Activated gamma-delta T cell treated with anti-CD3 and anti-CD28 coated beads, Interleukin-2, amount 50 U/mL, for 16 hours (primary cell): ENCODE results near the gene RPS6KA1.
"Not testable (repeated sequence)": the region's sequence is repeated elsewhere in the genome, so short reads cannot be mapped to it uniquely, and the experiment has no call there.

Experiments
- DNase-seq: peaks from one replicate; pipeline ENCODE4 v3.0.0-alpha.2; 2020; ENCODE audit warnings: low read depth

The RPS6KA1 gene

GRCh38 chr1:26602378-26602959 is 72.9 kb downstream of the RPS6KA1 start:
- no peak for DNase-seq

- no peak for DNase-seq
Measured at GRCh38 chr1:26603856-26604255, 74.3 kb downstream of the RPS6KA1 start.

GRCh38 chr1:26607186-26607585 is 77.6 kb downstream of the RPS6KA1 start:
- no peak for DNase-seq

DNA sequence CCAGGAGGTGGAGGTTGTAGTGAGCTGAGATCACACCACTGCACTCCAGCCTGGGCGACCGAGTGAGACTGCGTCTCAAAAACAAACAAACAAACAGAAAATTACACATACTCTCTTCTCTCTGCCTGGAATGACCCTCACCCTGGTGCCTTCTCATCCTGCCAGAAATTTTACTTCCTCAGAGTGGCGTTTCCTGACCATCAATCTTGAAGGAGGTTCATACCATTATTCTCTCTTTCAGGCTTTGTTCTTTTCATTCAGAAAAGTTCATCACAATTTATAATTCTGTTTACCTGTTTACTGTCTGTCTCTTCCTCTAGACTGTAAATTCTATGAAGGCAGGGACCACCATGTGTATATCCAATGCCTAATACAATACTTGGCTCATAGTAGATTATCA is 79.3 kb downstream of the RPS6KA1 start:
- no peak for DNase-seq

DNA sequence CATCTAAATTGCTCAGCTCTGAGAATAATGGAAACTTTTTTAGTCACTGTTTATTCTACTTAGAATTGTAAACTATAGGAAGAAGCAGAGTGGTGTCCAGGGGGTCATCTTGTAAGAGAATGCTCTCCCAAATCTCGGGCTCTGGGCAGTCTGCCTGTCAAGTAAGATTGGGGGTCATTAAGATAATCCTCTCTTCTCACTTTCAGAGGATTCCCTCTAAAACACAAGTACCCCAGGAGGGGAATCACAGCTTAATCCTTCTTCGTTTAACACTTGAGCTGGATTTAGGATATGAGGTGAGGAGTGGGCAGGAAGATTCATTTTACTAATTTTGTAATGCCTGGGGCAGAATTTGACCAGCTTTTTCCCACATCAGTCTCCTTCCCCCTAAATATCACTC is 81.2 kb downstream of the RPS6KA1 start:
- DNase-seq = no peak

DNA sequence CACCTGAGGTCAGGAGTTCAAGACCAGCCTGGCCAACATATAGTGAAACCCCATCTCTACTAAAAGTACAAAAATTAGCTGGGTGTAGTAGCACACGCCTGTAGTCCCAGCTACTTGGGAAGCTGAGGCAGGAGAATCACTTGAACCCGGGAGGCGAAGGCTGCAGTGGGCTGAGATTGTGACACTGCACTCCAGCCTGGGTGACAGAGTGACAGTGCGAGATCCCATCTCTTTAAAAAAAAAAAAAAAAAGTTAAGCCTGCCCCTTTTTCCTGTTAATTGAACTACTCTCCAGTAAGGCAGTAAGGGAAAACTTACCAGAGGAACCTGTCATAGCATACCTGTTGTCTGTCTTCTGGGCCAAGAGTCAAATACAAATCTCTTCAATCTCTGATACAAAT is 83.1 kb downstream of the RPS6KA1 start:
- DNase-seq = not testable (repeated sequence)

- no peak for DNase-seq
Measured at GRCh38 chr1:26614655-26615411, 85.3 kb downstream of the RPS6KA1 start.

DNA sequence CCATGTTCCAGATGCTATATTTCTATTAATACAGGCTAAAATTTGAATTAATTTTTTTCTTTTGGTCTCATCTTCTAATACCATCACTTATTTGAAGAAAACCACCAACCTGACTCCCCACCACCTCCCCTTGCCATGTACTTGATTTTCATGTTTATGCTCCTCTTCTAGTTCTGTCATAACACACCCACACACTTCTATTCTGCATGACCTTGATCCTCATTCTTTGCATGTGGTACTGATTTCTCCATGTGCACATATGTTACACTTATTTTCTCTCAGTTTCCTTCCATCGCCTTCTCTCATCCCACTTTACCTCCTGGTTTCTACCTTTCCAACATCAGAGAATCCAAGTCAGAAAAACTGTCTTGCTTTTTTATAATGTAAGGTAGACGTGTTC is 87.3 kb downstream of the RPS6KA1 start:
- no peak for DNase-seq

GRCh38 chr1:26618561-26618960 is 89.0 kb downstream of the RPS6KA1 start:
- DNase-seq = no peak
